Bronchial epithelial cell (primary cell): ENCODE data around the gene VPS16. TPM values are rescaled to one million over a fixed set of nuclear protein-coding genes. Genes with fewer than 3 reads are reported as not detected.

Experiments
- DNase-seq: peaks from one replicate; pipeline ENCODE4 v3.0.0-alpha.2; 2010; ENCODE audit warnings: low read depth
- FAIRE-seq: peaks from 2 replicates; lab custom pipeline; 2011; peaks lifted over from hg19 to GRCh38; lab: Jason Lieb, UNC
- H3K27me3 ChIP-seq: 2 replicates; pipeline ENCODE4 v1.5.1; 2011; ENCODE audit warnings: low read length; ENCODE audit not compliant: control insufficient read depth, insufficient read depth
- H3K36me3 ChIP-seq: 2 replicates; pipeline ENCODE4 v1.5.1; 2011; ENCODE audit warnings: low read length; ENCODE audit not compliant: control insufficient read depth, insufficient read depth
- H3K4me3 ChIP-seq: 2 replicates; pipeline ENCODE4 v1.5.1; 2011; ENCODE audit warnings: mild to moderate bottlenecking, low read depth, low read length, control low read depth
- CTCF ChIP-seq: IDR thresholded peaks from 2 replicates; pipeline ENCODE4 v1.5.1; 2011; ENCODE audit warnings: mild to moderate bottlenecking, moderate library complexity, low read length, control low read depth, inconsistent platforms; ENCODE audit not compliant: insufficient read depth, severe bottlenecking
- total RNA-seq: library from RNA; depleted of rRNA; stranded (reverse); fragments of >200 nt; gene quantifications from 2 replicates; pipeline ENCODE4 v1.2.1, GENCODE V29; 2014

VPS16 gene
- total RNA-seq, 1 donor from 2014 or later, result 33.4 TPM

- no peak for TF ChIP-seq CTCF
- no peak overlapping the region for H3K4me3 ChIP-seq
- FAIRE-seq, result no peak
- H3K36me3 ChIP-seq, result no peaks in the 10 kb centered on the region
- H3K27me3 ChIP-seq, result no peaks in the 10 kb centered on the region
- no peak for DNase-seq
Observed at GRCh38 chr20:2838847-2839671, 1.5 kb upstream of the VPS16 start.

GRCh38 chr20:2839732-2840137, 810 bp upstream of the VPS16 start:
- no peak for TF ChIP-seq CTCF
- Histone ChIP-seq H3K36me3 (no peaks in the 10 kb centered on the region), H3K27me3 (no peaks in the 10 kb centered on the region), H3K4me3 (peak overlapping the region; percentile 90)
- no peak for DNase-seq
- peak; percentile 7 for FAIRE-seq

- no peaks in the 10 kb centered on the region for H3K27me3 ChIP-seq
- FAIRE-seq, result no peak
- TF ChIP-seq CTCF, result no peak
- peak overlapping the region; percentile 90 for H3K4me3 ChIP-seq
- peak; percentile 21 for DNase-seq
- no peaks in the 10 kb centered on the region for H3K36me3 ChIP-seq
Observed at GRCh38 chr20:2840967-2841531, 504 bp downstream of the VPS16 start.

GRCh38 chr20:2845607-2846006, 5.1 kb downstream of the VPS16 start:
- peaks cover 1% of the 10 kb centered on the region for H3K36me3 ChIP-seq
- DNase-seq, result no peak
- H3K4me3 ChIP-seq, result no peak overlapping the region
- TF ChIP-seq CTCF, result no peak
- FAIRE-seq, result no peak
- H3K27me3 ChIP-seq, result no peaks in the 10 kb centered on the region

- Histone ChIP-seq H3K4me3 (no peak overlapping the region), H3K27me3 (no peaks in the 10 kb centered on the region), H3K36me3 (peaks cover 1% of the 10 kb centered on the region)
- no peak for TF ChIP-seq CTCF
- peak; percentile 81 for FAIRE-seq
- no peak for DNase-seq
Observed at GRCh38 chr20:2846698-2847097, 6.2 kb downstream of the VPS16 start.
